ENCODE data around the gene ASGR1.

GRCh38 chr17:7141824-7142223 is 37.3 kb downstream of the ASGR1 start:
- TF ChIP-seq CTCF (IDR thresholded peaks at IDR 0.05) (no peak), POLR2A (IDR thresholded peaks at IDR 0.05) (no peak)

Measured in testis (tissue), 2 donors.